ENCODE data around the gene ATP2C1. TPM values are rescaled to one million over a fixed set of nuclear protein-coding genes. Genes with fewer than 3 reads are reported as not detected.

The ATP2C1 gene
- total RNA-seq, 1 donor from 2014 or later: 161 TPM

DNA sequence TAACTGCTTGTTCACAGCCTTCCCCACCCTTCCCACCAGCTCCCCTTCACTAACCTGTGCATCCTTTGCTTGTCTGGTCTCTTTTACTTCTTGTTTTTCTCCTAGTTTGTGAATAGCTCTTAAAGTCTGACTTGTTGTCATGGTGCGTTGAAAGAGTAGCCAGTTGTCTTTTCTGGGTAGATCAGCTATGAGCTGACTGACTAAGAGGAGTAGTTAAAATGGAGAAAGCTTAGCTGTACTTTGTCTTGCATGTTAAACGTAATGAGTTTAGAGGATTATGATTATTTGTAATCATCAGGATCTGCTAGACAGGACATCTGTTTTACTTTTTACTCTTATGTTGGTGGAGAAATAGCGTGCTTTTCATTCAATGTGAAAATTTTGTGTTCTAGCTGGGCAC is 35.9 kb downstream of the ATP2C1 start:
- H3K27ac Mint-ChIP-seq: no peak overlapping the region
- peak overlapping the region; percentile 11 for H3K27ac ChIP-seq
- peaks cover 11% of the 10 kb centered on the region for H3K4me1 ChIP-seq
- no peaks in the 10 kb centered on the region for H3K9me3 ChIP-seq (ENCODE audit: low read depth)
- TF ChIP-seq, protein P1, sequence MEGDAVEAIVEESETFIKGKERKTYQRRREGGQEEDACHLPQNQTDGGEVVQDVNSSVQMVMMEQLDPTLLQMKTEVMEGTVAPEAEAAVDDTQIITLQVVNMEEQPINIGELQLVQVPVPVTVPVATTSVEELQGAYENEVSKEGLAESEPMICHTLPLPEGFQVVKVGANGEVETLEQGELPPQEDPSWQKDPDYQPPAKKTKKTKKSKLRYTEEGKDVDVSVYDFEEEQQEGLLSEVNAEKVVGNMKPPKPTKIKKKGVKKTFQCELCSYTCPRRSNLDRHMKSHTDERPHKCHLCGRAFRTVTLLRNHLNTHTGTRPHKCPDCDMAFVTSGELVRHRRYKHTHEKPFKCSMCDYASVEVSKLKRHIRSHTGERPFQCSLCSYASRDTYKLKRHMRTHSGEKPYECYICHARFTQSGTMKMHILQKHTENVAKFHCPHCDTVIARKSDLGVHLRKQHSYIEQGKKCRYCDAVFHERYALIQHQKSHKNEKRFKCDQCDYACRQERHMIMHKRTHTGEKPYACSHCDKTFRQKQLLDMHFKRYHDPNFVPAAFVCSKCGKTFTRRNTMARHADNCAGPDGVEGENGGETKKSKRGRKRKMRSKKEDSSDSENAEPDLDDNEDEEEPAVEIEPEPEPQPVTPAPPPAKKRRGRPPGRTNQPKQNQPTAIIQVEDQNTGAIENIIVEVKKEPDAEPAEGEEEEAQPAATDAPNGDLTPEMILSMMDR (IDR thresholded peaks at IDR 0.05): no peak
- no peak for TF ChIP-seq EZH2 (IDR thresholded peaks at IDR 0.05)
- TF ChIP-seq EZH2phosphoT487 (IDR thresholded peaks at IDR 0.05): no peak
- peaks cover 58% of the 10 kb centered on the region for H3K79me2 ChIP-seq (ENCODE audit: low read depth)
- no peak overlapping the region for H3K4me3 ChIP-seq
- no peaks in the 10 kb centered on the region for H3F3A ChIP-seq (ENCODE audit: low read depth)
- H3K9me3 Mint-ChIP-seq: peaks cover 6% of the 10 kb centered on the region
- H3K9ac ChIP-seq: no peak overlapping the region
- H4K20me1 ChIP-seq (ENCODE audit: low read depth): peaks cover 11% of the 10 kb centered on the region
- peaks cover 5% of the 10 kb centered on the region for H3K4me1 Mint-ChIP-seq
- no peak for DNase-seq (ENCODE audit: low spot score)
- H3K27me3 ChIP-seq: no peaks in the 10 kb centered on the region
- H3K27me3 Mint-ChIP-seq (ENCODE audit: insufficient read depth, low read depth): peaks cover 5% of the 10 kb centered on the region
- H3K36me3 Mint-ChIP-seq: peaks cover 13% of the 10 kb centered on the region
- H2AFZ ChIP-seq (replicated peaks): no peak overlapping the region
- peak overlapping the region; percentile 33 for H3K4me2 ChIP-seq
- no peaks in the 10 kb centered on the region for H3K36me3 ChIP-seq
- H3K4me3 Mint-ChIP-seq: no peak overlapping the region

DNA sequence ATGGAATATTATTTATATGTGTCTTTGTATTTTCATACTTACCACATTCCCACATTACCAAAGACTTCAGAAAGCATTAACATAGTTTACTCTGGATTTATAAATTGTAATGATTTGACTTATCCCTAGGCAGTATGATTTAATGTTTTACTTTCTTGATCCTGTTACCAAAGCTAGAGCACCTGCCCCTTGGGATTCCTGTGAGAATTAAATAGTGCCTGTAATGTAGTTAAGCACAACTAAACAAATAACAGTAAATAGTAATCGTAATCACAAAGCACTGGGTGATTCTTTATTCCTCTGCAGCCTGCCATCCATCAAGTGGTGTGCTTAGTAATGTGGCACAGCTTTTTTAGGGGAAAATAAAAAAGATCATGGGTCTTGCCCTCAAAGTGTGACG is 39.1 kb downstream of the ATP2C1 start:
- Histone ChIP-seq H3K79me2 (ENCODE audit: low read depth) (peaks cover 28% of the 10 kb centered on the region), H3K4me2 (no peak overlapping the region), H2AFZ (replicated peaks) (no peak overlapping the region), H3K36me3 (no peaks in the 10 kb centered on the region), H4K20me1 (ENCODE audit: low read depth) (peaks cover 6% of the 10 kb centered on the region), H3K4me1 (peaks cover 11% of the 10 kb centered on the region), H3K27me3 (no peaks in the 10 kb centered on the region), H3K27ac (no peak overlapping the region), H3K9me3 (ENCODE audit: low read depth) (no peaks in the 10 kb centered on the region), H3F3A (ENCODE audit: low read depth) (no peaks in the 10 kb centered on the region), H3K4me3 (no peak overlapping the region), H3K9ac (no peak overlapping the region)
- H3K4me1 Mint-ChIP-seq: peaks cover 5% of the 10 kb centered on the region
- TF ChIP-seq EZH2phosphoT487 (IDR thresholded peaks at IDR 0.05): no peak
- TF ChIP-seq EZH2 (IDR thresholded peaks at IDR 0.05): no peak
- TF ChIP-seq, protein P1 (IDR thresholded peaks at IDR 0.05): no peak
- H3K36me3 Mint-ChIP-seq: peaks cover 10% of the 10 kb centered on the region
- H3K4me3 Mint-ChIP-seq: no peak overlapping the region
- no peaks in the 10 kb centered on the region for H3K9me3 Mint-ChIP-seq
- DNase-seq (ENCODE audit: low spot score): no peak
- H3K27me3 Mint-ChIP-seq (ENCODE audit: insufficient read depth, low read depth): no peaks in the 10 kb centered on the region
- H3K27ac Mint-ChIP-seq: no peak overlapping the region

DNA sequence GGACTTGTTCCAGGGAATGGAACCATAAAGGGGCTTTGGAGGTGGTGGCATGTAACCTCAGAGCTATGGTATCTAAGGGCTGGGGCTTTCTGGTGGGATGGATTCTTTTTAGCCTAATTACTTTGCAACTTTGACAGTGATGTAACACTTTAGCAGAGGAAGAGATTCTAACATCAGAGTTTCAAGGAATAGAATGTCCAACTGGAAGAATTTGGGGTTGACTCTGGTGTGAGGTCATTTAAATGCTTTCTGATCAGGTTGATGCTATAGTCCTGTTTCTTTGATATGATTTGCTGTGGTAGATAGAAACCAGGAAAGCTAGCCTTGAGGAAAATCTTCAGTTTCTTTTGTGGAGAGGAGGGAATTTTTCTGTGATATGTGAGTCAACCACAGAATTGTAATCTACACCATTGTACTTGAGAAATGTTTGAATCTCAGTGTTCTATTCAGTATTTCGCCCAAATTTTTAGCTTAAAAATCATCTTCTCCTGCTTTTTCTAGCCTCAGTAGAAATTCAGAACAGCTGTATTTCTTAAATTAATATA is 40.0 kb downstream of the ATP2C1 start:
- Histone ChIP-seq H3K27ac (no peak overlapping the region), H4K20me1 (ENCODE audit: low read depth) (peaks cover 4% of the 10 kb centered on the region), H3K4me3 (no peak overlapping the region), H3K79me2 (ENCODE audit: low read depth) (peaks cover 19% of the 10 kb centered on the region), H2AFZ (replicated peaks) (no peak overlapping the region), H3F3A (ENCODE audit: low read depth) (no peaks in the 10 kb centered on the region), H3K4me1 (peaks cover 11% of the 10 kb centered on the region), H3K9ac (no peak overlapping the region), H3K9me3 (ENCODE audit: low read depth) (no peaks in the 10 kb centered on the region), H3K4me2 (no peak overlapping the region), H3K27me3 (no peaks in the 10 kb centered on the region), H3K36me3 (no peaks in the 10 kb centered on the region)
- peaks cover 5% of the 10 kb centered on the region for H3K4me1 Mint-ChIP-seq
- no peaks in the 10 kb centered on the region for H3K9me3 Mint-ChIP-seq
- H3K36me3 Mint-ChIP-seq: peaks cover 13% of the 10 kb centered on the region
- no peak overlapping the region for H3K4me3 Mint-ChIP-seq
- H3K27me3 Mint-ChIP-seq (ENCODE audit: insufficient read depth, low read depth): no peaks in the 10 kb centered on the region
- no peak for DNase-seq (ENCODE audit: low spot score)
- TF ChIP-seq, protein P1 (IDR thresholded peaks at IDR 0.05): no peak
- TF ChIP-seq EZH2 (IDR thresholded peaks at IDR 0.05) (no peak), EZH2phosphoT487 (IDR thresholded peaks at IDR 0.05) (no peak)
- H3K27ac Mint-ChIP-seq: no peak overlapping the region
